Keratinocyte (primary cell): Measurements from ENCODE around the gene LRRIQ1. TPM values are rescaled to one million over a fixed set of nuclear protein-coding genes. Genes with fewer than 3 reads are reported as not detected.

Experiments
- DNase-seq: peaks from one replicate; pipeline ENCODE4 v3.0.0-alpha.2; 2011; ENCODE audit warnings: low read depth, missing footprints, low spot score
- FAIRE-seq: peaks from 2 replicates; lab custom pipeline; 2011; peaks lifted over from hg19 to GRCh38; lab: Jason Lieb, UNC
- H2AFZ ChIP-seq: 2 replicates; pipeline ENCODE4 v1.6.0; 2012; ENCODE audit warnings: low read length, control low read depth, inconsistent platforms; ENCODE audit not compliant: control insufficient read depth
- H3K27ac ChIP-seq: 2 replicates; pipeline ENCODE4 v1.5.1; 2011; ENCODE audit warnings: low read length; ENCODE audit not compliant: control insufficient read depth, insufficient read depth
- H3K27me3 ChIP-seq: 3 replicates; pipeline ENCODE4 v1.6.0; 2011; ENCODE audit warnings: low read length; ENCODE audit not compliant: control insufficient read depth, insufficient read depth; ENCODE audit errors: extremely low read depth
- H3K36me3 ChIP-seq, 2 experiments: 2 replicates in 1 of 2; 3 replicates in 1 of 2; pipeline ENCODE4 v1.5.1; 2011; ENCODE audit warnings: low read length in 2 of 2, mild to moderate bottlenecking in 1 of 2; ENCODE audit not compliant: control insufficient read depth in 2 of 2, insufficient read depth in 2 of 2; ENCODE audit errors: extremely low read depth in 1 of 2
- H3K4me1 ChIP-seq: 3 replicates; pipeline ENCODE4 v1.5.1; 2011; ENCODE audit warnings: low read length; ENCODE audit not compliant: control insufficient read depth, insufficient read depth; ENCODE audit errors: extremely low read depth
- H3K4me2 ChIP-seq: 3 replicates; pipeline ENCODE4 v1.6.0; 2011; ENCODE audit warnings: low read depth, low read length; ENCODE audit not compliant: control insufficient read depth, insufficient read depth; ENCODE audit errors: extremely low read depth
- H3K4me3 ChIP-seq, 3 experiments: fragments of 200-600 bp in 1 of 3; sonication (generic) in 1 of 3; 2 replicates in 2 of 3; 3 replicates in 1 of 3; pipeline ENCODE4 v1.5.1; 2011 to 2016; ENCODE audit warnings: low read length in 3 of 3, mild to moderate bottlenecking in 3 of 3, control low read depth in 2 of 3, inconsistent platforms in 1 of 3, low read depth in 1 of 3, mixed read lengths in 1 of 3, mixed run types in 1 of 3, moderate library complexity in 1 of 3; ENCODE audit not compliant: control insufficient read depth in 2 of 3, insufficient read depth in 2 of 3; ENCODE audit errors: extremely low read depth in 1 of 3
- H3K79me2 ChIP-seq: 2 replicates; pipeline ENCODE4 v1.6.0; 2012; ENCODE audit warnings: low read length; ENCODE audit not compliant: control insufficient read depth, insufficient read depth
- H3K9ac ChIP-seq: 3 replicates; pipeline ENCODE4 v1.6.0; 2011; ENCODE audit warnings: low read length; ENCODE audit not compliant: control insufficient read depth, insufficient read depth; ENCODE audit errors: extremely low read depth
- H3K9me1 ChIP-seq: 3 replicates; pipeline ENCODE4 v1.6.0; 2011; ENCODE audit warnings: low read length; ENCODE audit not compliant: control insufficient read depth, insufficient read depth; ENCODE audit errors: extremely low read depth
- H3K9me3 ChIP-seq: 2 replicates; pipeline ENCODE4 v1.5.1; 2012; ENCODE audit warnings: low read depth, low read length; ENCODE audit not compliant: control insufficient read depth
- H4K20me1 ChIP-seq: 3 replicates; pipeline ENCODE4 v1.6.0; 2011; ENCODE audit warnings: low read length; ENCODE audit not compliant: control insufficient read depth, insufficient read depth; ENCODE audit errors: extremely low read depth
- CTCF ChIP-seq, 3 experiments: IDR thresholded peaks in 1 of 3; conservative IDR thresholded peaks in 1 of 3; optimal IDR thresholded peaks in 1 of 3; 2 replicates in 2 of 3; 3 replicates in 1 of 3; pipeline versions ENCODE3 to v1.5.1; 2011; ENCODE audit warnings: low read length in 3 of 3, mild to moderate bottlenecking in 3 of 3, moderate library complexity in 2 of 3, control low read depth in 1 of 3, inconsistent platforms in 1 of 3; ENCODE audit not compliant: insufficient read depth in 2 of 3; ENCODE audit errors: extremely low read depth in 1 of 3
- EZH2 ChIP-seq: IDR thresholded peaks from one replicate; pipeline ENCODE4 v1.6.1; 2012; ENCODE audit warnings: inconsistent platforms, mild to moderate bottlenecking, low read length, moderate library complexity
- dilution Hi-C: fragments of 300-500 bp; cut with MboI; formaldehyde crosslinking; loops from one replicate; pipeline ENCODE4 v1.7.0; 2020; ENCODE audit warnings: low sequenced_read_pairs; ENCODE audit not compliant: extremely low pct_ligation_motif_present
- polyA plus RNA-seq, 5 experiments: library from polyadenylated mRNA; depleted of rRNA in 3 of 5; stranded (reverse) in 3 of 5; stranded (forward) in 1 of 5; unstranded in 1 of 5; fragments of >200 nt; gene quantifications; 1 replicate in 1 of 5; 2 replicates in 3 of 5; 3 replicates in 1 of 5; pipeline versions ENCODE4 v1.2.1 to v1.2.3, GENCODE V29; 2011 to 2012; ENCODE audit warnings: missing spikeins in 2 of 5, low read depth in 1 of 5, low replicate concordance in 1 of 5

LRRIQ1 gene
- polyA plus RNA-seq, 1 donor (not counting 4 experiments of a cell fraction or from before 2014, with no cell fraction given) = 0.84 TPM

DNA sequence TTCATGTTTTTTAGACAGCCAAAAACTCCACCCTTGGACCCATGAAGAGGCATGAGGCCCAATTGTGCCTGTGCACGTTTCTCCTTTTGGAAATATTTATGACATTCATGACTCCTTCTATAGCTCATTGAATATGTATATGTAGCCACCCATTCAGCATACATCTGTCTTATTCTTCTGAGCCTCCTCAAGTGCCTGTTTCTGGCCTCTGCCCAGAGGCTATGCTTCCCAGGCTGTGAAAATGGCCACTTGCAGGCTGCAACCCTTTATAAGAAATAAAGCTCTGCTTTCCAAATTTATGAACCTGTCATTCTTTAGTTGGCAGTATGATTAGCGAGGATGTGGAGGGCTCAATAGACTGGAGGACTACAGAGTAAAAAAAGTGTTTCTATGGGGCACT, 35.4 kb upstream of the LRRIQ1 start:
- no peak for FAIRE-seq
- H3K36me3 ChIP-seq = no peaks in the 10 kb centered on the region

GRCh38 chr12:85002778-85003296, 33.3 kb upstream of the LRRIQ1 start:
- dilution Hi-C loops = no loop called here
- TF ChIP-seq CTCF (optimal IDR thresholded peaks at IDR 0.05 in 1 of 3, IDR thresholded peaks at IDR 0.05 in 1 of 3, conservative IDR thresholded peaks at IDR 0.05 in 1 of 3; ENCODE audit: extremely low read depth in 1 of 3, insufficient read depth in 2 of 3, low read length in 3 of 3) (no peak), EZH2 (no peak)
- H3K27me3 ChIP-seq = no peaks in the 10 kb centered on the region

More for the DNA sequence above, 35.4 kb upstream of the LRRIQ1 start:
- no peak overlapping the region for H3K4me3 ChIP-seq
- no peak overlapping the region for H3K9ac ChIP-seq
- H3K27ac ChIP-seq = no peak overlapping the region
- no peaks in the 10 kb centered on the region for H4K20me1 ChIP-seq
- no peak overlapping the region for H2AFZ ChIP-seq
- TF ChIP-seq EZH2 (no peak), CTCF (optimal IDR thresholded peaks at IDR 0.05 in 1 of 3, IDR thresholded peaks at IDR 0.05 in 1 of 3, conservative IDR thresholded peaks at IDR 0.05 in 1 of 3; ENCODE audit: extremely low read depth in 1 of 3, insufficient read depth in 2 of 3, low read length in 3 of 3) (no peak)
- no peaks in the 10 kb centered on the region for H3K9me3 ChIP-seq
- no peak for DNase-seq
- no peaks in the 10 kb centered on the region for H3K4me1 ChIP-seq
- no peak overlapping the region for H3K4me2 ChIP-seq
- dilution Hi-C loops = no loop called here
- H3K9me1 ChIP-seq = no peaks in the 10 kb centered on the region
- H3K79me2 ChIP-seq = no peaks in the 10 kb centered on the region
- no peaks in the 10 kb centered on the region for H3K27me3 ChIP-seq

More at GRCh38 chr12:85002778-85003296, 33.3 kb upstream of the LRRIQ1 start:
- H3K4me1 ChIP-seq = no peaks in the 10 kb centered on the region
- H3K9me3 ChIP-seq = no peaks in the 10 kb centered on the region
- no peaks in the 10 kb centered on the region for H3K9me1 ChIP-seq
- no peak overlapping the region for H2AFZ ChIP-seq
- no peak overlapping the region for H3K4me3 ChIP-seq
- H4K20me1 ChIP-seq = no peaks in the 10 kb centered on the region
- H3K9ac ChIP-seq = no peak overlapping the region
- DNase-seq (no peak), FAIRE-seq (no peak)
- no peaks in the 10 kb centered on the region for H3K79me2 ChIP-seq
- no peak overlapping the region for H3K27ac ChIP-seq
- H3K36me3 ChIP-seq = no peaks in the 10 kb centered on the region
- no peak overlapping the region for H3K4me2 ChIP-seq
